ENCODE measurements around the gene SOCS1. TPM values are rescaled to one million over a fixed set of nuclear protein-coding genes. Genes with fewer than 3 reads are reported as not detected.

The SOCS1 gene
- total RNA-seq, 1 donor from 2014 or later: 1.6 TPM

DNA sequence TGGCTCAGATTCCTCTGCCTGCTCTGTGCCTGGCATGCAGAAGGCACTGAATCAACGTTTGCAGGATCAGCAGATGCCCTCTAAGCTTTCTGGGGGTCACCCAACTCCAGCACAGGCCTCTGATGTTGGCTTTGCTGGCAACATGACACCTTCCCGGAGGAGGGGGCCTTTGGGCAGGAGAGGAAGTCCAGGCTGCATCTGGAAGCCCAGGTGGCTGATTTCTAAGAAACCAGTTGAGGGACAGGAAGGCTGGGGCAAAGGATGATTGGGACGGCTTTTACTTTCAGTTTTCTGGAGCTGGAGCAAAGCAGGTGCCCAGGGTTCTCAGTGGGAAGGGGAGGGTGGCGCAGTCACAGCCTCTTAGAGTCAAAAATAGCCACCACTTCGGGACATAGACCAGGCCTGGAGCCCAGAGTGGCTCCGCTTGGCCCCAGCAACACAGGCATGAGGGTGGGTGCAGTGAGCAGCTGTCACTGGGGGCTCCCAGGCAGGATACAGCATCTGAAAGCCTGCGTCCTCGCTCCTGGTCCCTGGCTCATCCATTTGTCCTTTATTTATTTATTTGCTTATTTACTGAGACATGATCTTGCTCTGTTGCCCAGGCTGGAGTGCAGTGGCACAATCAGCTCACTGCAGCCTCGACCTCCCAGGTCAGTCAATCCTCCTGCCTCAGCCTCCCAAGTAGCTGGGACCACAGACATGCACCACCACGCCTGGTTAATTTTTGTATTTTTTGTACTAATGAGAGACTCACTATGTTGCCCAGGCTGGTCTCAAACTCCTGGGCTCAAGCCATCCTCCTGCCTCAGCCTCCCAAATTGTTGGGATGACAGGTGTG, 15.1 kb downstream of the SOCS1 start:
- Mint-ChIP-seq H3K27me3 (ENCODE audit: insufficient read depth, low read depth) (peaks cover 3% of the 10 kb centered on the region), H3K9me3 (no peaks in the 10 kb centered on the region), H3K4me3 (no peak overlapping the region), H3K36me3 (no peaks in the 10 kb centered on the region), H3K27ac (no peak overlapping the region), H3K4me1 (no peaks in the 10 kb centered on the region)
- H4K20me1 ChIP-seq (ENCODE audit: low read depth): no peaks in the 10 kb centered on the region
- no peak overlapping the region for H3K27ac ChIP-seq
- DNase-seq (ENCODE audit: low spot score): no peak
- H3K36me3 ChIP-seq: no peaks in the 10 kb centered on the region
- H3K9me3 ChIP-seq (ENCODE audit: low read depth): no peaks in the 10 kb centered on the region
- no peak overlapping the region for H3K9ac ChIP-seq
- H3K4me2 ChIP-seq: no peak overlapping the region
- no peak for TF ChIP-seq EZH2 (IDR thresholded peaks at IDR 0.05)
- no peak for TF ChIP-seq EZH2phosphoT487 (IDR thresholded peaks at IDR 0.05)
- H2AFZ ChIP-seq (replicated peaks): no peak overlapping the region
- no peaks in the 10 kb centered on the region for H3K79me2 ChIP-seq (ENCODE audit: low read depth)
- no peaks in the 10 kb centered on the region for H3K4me1 ChIP-seq
- no peaks in the 10 kb centered on the region for H3K27me3 ChIP-seq
- H3K4me3 ChIP-seq: no peak overlapping the region
- no peaks in the 10 kb centered on the region for H3F3A ChIP-seq (ENCODE audit: low read depth)

DNA sequence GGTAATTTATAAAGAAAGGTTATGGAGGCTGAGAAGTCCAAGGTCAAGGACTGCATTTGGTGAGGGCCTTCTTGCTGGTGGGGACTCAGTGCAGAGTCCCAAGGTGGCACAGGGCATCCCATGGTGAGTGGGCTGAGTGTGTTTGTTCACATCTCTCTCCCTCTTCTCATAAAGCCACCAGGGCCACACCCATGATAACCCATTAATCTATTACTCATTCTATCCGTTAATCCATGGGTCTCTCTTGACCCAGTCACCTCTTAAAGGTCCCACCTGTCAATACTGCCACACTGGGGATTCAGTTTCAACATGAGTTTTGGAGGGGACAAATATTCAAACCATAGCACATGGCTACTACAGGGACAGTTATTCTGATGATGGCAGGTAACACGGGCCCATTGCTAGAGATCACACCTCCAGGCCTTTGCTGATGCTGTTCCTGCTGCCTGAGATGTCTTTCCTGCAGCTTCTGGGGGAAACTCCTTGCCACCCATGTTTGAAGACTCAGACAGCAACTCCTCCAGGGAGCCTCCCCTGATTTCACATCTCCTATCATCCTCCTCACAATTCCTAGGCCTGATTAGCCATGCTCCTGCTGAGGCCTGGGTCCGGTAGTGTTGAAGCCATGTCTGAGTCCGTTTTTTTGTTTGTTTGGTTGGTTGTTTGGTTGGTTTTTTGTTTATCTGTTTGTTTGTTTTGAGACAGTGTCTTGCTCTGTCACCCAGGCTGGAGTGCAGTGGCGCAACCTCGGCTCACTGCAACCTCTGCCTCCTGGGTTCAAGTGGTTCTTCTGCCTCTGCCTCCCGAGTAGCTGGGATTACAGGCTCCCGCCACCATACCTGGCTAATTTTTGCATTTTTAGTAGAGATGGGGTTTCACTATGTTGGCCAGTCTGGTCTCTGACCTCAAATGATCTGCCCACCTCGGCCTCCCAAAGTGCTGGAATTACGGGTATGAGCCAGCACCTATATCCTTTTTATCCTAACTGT, 16.1 kb downstream of the SOCS1 start:
- H3K27ac Mint-ChIP-seq: no peak overlapping the region
- Histone ChIP-seq H3K27me3 (no peaks in the 10 kb centered on the region), H3K9me3 (ENCODE audit: low read depth) (no peaks in the 10 kb centered on the region), H3K9ac (no peak overlapping the region), H3K4me3 (no peak overlapping the region), H3F3A (ENCODE audit: low read depth) (no peaks in the 10 kb centered on the region), H3K36me3 (no peaks in the 10 kb centered on the region), H3K4me1 (no peaks in the 10 kb centered on the region), H3K27ac (no peak overlapping the region), H2AFZ (replicated peaks) (no peak overlapping the region), H3K4me2 (no peak overlapping the region), H3K79me2 (ENCODE audit: low read depth) (no peaks in the 10 kb centered on the region), H4K20me1 (ENCODE audit: low read depth) (no peaks in the 10 kb centered on the region)
- no peaks in the 10 kb centered on the region for H3K36me3 Mint-ChIP-seq
- no peaks in the 10 kb centered on the region for H3K4me1 Mint-ChIP-seq
- TF ChIP-seq EZH2 (IDR thresholded peaks at IDR 0.05) (no peak), EZH2phosphoT487 (IDR thresholded peaks at IDR 0.05) (no peak)
- TF ChIP-seq, protein P1, sequence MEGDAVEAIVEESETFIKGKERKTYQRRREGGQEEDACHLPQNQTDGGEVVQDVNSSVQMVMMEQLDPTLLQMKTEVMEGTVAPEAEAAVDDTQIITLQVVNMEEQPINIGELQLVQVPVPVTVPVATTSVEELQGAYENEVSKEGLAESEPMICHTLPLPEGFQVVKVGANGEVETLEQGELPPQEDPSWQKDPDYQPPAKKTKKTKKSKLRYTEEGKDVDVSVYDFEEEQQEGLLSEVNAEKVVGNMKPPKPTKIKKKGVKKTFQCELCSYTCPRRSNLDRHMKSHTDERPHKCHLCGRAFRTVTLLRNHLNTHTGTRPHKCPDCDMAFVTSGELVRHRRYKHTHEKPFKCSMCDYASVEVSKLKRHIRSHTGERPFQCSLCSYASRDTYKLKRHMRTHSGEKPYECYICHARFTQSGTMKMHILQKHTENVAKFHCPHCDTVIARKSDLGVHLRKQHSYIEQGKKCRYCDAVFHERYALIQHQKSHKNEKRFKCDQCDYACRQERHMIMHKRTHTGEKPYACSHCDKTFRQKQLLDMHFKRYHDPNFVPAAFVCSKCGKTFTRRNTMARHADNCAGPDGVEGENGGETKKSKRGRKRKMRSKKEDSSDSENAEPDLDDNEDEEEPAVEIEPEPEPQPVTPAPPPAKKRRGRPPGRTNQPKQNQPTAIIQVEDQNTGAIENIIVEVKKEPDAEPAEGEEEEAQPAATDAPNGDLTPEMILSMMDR (IDR thresholded peaks at IDR 0.05): no peak
- H3K27me3 Mint-ChIP-seq (ENCODE audit: insufficient read depth, low read depth): peaks cover 3% of the 10 kb centered on the region
- no peaks in the 10 kb centered on the region for H3K9me3 Mint-ChIP-seq
- H3K4me3 Mint-ChIP-seq: no peak overlapping the region
- DNase-seq (ENCODE audit: low spot score): no peak

DNA sequence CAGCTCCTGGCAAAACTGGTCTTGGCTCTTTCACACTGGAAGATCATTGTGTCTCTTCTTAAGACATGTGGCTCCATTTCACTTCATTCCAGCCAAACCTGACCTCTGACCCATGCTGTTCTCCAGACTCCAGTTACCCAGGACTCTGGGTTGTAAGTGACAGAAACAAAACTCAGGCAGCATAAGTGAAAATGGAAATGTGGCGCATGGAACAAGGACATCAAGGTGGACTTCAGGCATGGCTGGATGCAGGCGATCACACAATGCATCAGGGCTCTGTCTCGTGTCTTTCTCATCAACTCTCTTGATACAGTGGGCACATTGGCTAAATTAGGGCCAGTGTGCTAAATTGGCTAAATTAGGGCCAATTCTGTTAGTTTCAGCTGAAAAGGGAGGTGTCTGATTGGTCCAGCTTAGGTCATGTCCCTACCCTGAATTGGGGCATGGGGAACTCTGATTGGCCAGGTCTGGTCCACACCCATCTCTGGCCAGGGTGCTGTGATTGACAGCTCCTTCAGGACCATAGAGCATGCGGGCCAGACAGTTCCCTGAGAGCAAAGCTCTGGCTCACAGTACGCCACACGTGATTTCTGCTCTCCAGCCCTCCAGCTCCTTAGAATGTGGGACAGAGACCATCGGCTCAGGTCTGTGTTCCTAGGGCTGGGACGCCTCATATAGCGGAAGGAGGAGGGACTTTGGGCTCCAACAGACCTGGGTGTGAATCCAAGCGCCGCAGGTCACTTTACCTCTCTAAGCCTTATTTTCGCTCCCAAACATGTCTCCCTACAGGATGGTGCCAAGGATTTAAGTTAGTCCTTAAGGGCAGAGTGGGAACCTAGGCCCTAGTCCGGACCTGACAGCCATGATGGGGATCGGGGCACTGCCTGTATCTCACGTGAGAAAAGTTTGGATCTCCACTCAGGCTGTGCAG, 17.5 kb downstream of the SOCS1 start:
- Histone ChIP-seq H4K20me1 (ENCODE audit: low read depth) (no peaks in the 10 kb centered on the region), H2AFZ (replicated peaks) (no peak overlapping the region), H3K9me3 (ENCODE audit: low read depth) (no peaks in the 10 kb centered on the region), H3K27me3 (no peaks in the 10 kb centered on the region), H3K79me2 (ENCODE audit: low read depth) (no peaks in the 10 kb centered on the region), H3K9ac (no peak overlapping the region), H3K36me3 (no peaks in the 10 kb centered on the region), H3K27ac (no peak overlapping the region), H3K4me3 (no peak overlapping the region), H3K4me1 (no peaks in the 10 kb centered on the region), H3K4me2 (no peak overlapping the region), H3F3A (ENCODE audit: low read depth) (no peaks in the 10 kb centered on the region)
- H3K4me1 Mint-ChIP-seq: no peaks in the 10 kb centered on the region
- no peak overlapping the region for H3K4me3 Mint-ChIP-seq
- H3K9me3 Mint-ChIP-seq: no peaks in the 10 kb centered on the region
- no peak for DNase-seq (ENCODE audit: low spot score)
- H3K27me3 Mint-ChIP-seq (ENCODE audit: insufficient read depth, low read depth): peaks cover 3% of the 10 kb centered on the region
- TF ChIP-seq EZH2phosphoT487 (IDR thresholded peaks at IDR 0.05): no peak
- TF ChIP-seq EZH2 (IDR thresholded peaks at IDR 0.05): no peak
- TF ChIP-seq, protein P1 (IDR thresholded peaks at IDR 0.05): no peak
- H3K27ac Mint-ChIP-seq: no peak overlapping the region
- no peaks in the 10 kb centered on the region for H3K36me3 Mint-ChIP-seq

Data from neural progenitor cell (in vitro differentiated cells).